ENCODE measurements around the gene FSCN2. TPM values are rescaled to one million over a fixed set of nuclear protein-coding genes. Genes with fewer than 3 reads are reported as not detected.

Gene FSCN2
- polyA plus RNA-seq, 1 of the 3 experiments (the other 2 are of a cell fraction) = 2.1 TPM

GRCh38 chr17:81487487-81488275 is 40.5 kb upstream of the FSCN2 start:
- ChIA-PET POLR2A (no interaction called here), CTCF (interaction anchor here (0.8 to 3.5 kb wide), 7 partner anchors 47 to 235 kb away, joined by 3 to 15 read pairs (median 8); no protein-coding TSS in a partner anchor)
- H3K9me2 ChIP-seq = no peaks in the 10 kb centered on the region
- peak overlapping the region in 1 of 2 experiments; percentile 24; a peak in 2 of 4 replicates for H3K27ac ChIP-seq (ENCODE audit: low read depth in 2 of 2, low read length in 1 of 2)
- no peaks in the 10 kb centered on the region for H3K27me3 ChIP-seq (ENCODE audit: insufficient read depth)
- H3K9ac ChIP-seq = peak overlapping the region; percentile 83
- peak overlapping the region; percentile 43 to 57 for H3K4me3 ChIP-seq (ENCODE audit: low read depth in 2 of 2, low read length in 1 of 2)
- DNase-seq = peak; percentile 98
- H3F3A ChIP-seq (replicated peaks; ENCODE audit: insufficient read depth) = peaks cover 14% of the 10 kb centered on the region
- TF ChIP-seq GABPA (IDR thresholded peaks at IDR 0.05; ENCODE audit: low read depth) (no peak), MAX (IDR thresholded peaks at IDR 0.05; ENCODE audit: low read depth) (peak; percentile 76), USF1 (IDR thresholded peaks at IDR 0.05; ENCODE audit: borderline replicate concordance, low read depth) (no peak), CHD2 (IDR thresholded peaks at IDR 0.05; ENCODE audit: low read length, partially characterized antibody) (no peak), MEF2A (IDR thresholded peaks at IDR 0.05; ENCODE audit: borderline replicate concordance, low read depth) (no peak), EZH2phosphoT487 (IDR thresholded peaks at IDR 0.05; ENCODE audit: borderline replicate concordance, low read depth) (no peak), NRF1 (IDR thresholded peaks at IDR 0.05; ENCODE audit: low read depth, low read length) (peak; percentile 75), REST (IDR thresholded peaks at IDR 0.05; ENCODE audit: low read depth, low read length) (no peak), POLR2AphosphoS5 (IDR thresholded peaks at IDR 0.05; ENCODE audit: low read depth, low read length) (peak; percentile 90), TAF1 (IDR thresholded peaks at IDR 0.05; ENCODE audit: borderline replicate concordance, low read depth, low read length) (no peak; the same call in 1 of the 2 replicates), USF2 (IDR thresholded peaks at IDR 0.05; ENCODE audit: borderline replicate concordance, low read depth, low read length) (no peak), RAD21 (IDR thresholded peaks at IDR 0.05; ENCODE audit: low read length) (no peak), JUND (IDR thresholded peaks at IDR 0.05) (no peak), FOXJ3 (CRISPR knock-in tag; IDR thresholded peaks at IDR 0.05) (no peak), SMC3 (IDR thresholded peaks at IDR 0.05; ENCODE audit: low read depth, low read length) (no peak), RFX5 (IDR thresholded peaks at IDR 0.05; ENCODE audit: low read length) (0 out of 2 replicates have a peak, but pooled peaks have one; percentile 44), GATA2 (CRISPR knock-in tag; IDR thresholded peaks at IDR 0.05) (no peak), FOSL2 (IDR thresholded peaks at IDR 0.05; ENCODE audit: borderline replicate concordance, low read depth) (no peak), RXRA (IDR thresholded peaks at IDR 0.05; ENCODE audit: borderline replicate concordance, low read depth) (no peak)
- no peaks in the 10 kb centered on the region for H3K79me2 ChIP-seq (ENCODE audit: insufficient read depth)
- no peaks in the 10 kb centered on the region for H3K9me3 ChIP-seq
- 52% methylated on average over 23 of the region's 87 CpGs for WGBS (ENCODE audit: low lambda C conversion rate)
- H3K4me2 ChIP-seq = peak overlapping the region; percentile 99
- H2AFZ ChIP-seq (ENCODE audit: low read depth) = peak overlapping the region; percentile 95
- no peaks in the 10 kb centered on the region for H3K36me3 ChIP-seq (replicated peaks in 1 of 2; ENCODE audit: control insufficient read depth in 1 of 2, insufficient read depth in 2 of 2, low read length in 1 of 2)
- H3K4me1 ChIP-seq (ENCODE audit: control insufficient read depth in 1 of 2, insufficient read depth in 2 of 2, low read depth in 1 of 2, low read length in 1 of 2) = peaks cover 6 to 26% of the 10 kb centered on the region in 2 experiments; a peak in 2 of 4 replicates
- H4K20me1 ChIP-seq (ENCODE audit: insufficient read depth) = no peaks in the 10 kb centered on the region

All from SK-N-SH (cell line).